Mesenchymal stem cell (in vitro differentiated cells and primary cell): Measurements from ENCODE around the gene GPR39.

Experiments
- DNase-seq: peaks from one replicate; pipeline ENCODE4 v3.0.0-alpha.2; 2013
- H2AFZ ChIP-seq: one replicate; pipeline ENCODE4 v1.6.1; 2013; ENCODE audit warnings: low read depth, mild to moderate bottlenecking, control low read depth, inconsistent platforms, low read length, moderate library complexity
- H2AK5ac ChIP-seq: 2 replicates; pipeline ENCODE4 v1.6.1; 2013; ENCODE audit warnings: low read length, moderate library complexity, mild to moderate bottlenecking, inconsistent platforms; ENCODE audit not compliant: severe bottlenecking
- H2BK120ac ChIP-seq: one replicate; pipeline ENCODE4 v1.6.1; 2013; ENCODE audit warnings: low read depth, mild to moderate bottlenecking, inconsistent platforms, low read length, moderate library complexity
- H2BK12ac ChIP-seq, 2 experiments: one replicate each; pipeline ENCODE4 v1.6.1; 2013; ENCODE audit warnings: inconsistent platforms in 2 of 2, low read length in 2 of 2, mild to moderate bottlenecking in 2 of 2, moderate library complexity in 2 of 2, control low read depth in 1 of 2
- H2BK15ac ChIP-seq: one replicate; pipeline ENCODE4 v1.6.1; 2013; ENCODE audit warnings: mild to moderate bottlenecking, low read depth, inconsistent platforms; ENCODE audit not compliant: poor library complexity, severe bottlenecking
- H2BK5ac ChIP-seq: 2 replicates; pipeline ENCODE4 v1.6.1; 2013; ENCODE audit warnings: low read depth, mild to moderate bottlenecking, low read length, control low read depth, inconsistent platforms; ENCODE audit not compliant: poor library complexity, severe bottlenecking
- H3K14ac ChIP-seq, 2 experiments: one replicate each; pipeline ENCODE4 v1.6.1; 2013; ENCODE audit warnings: inconsistent platforms in 2 of 2, low read length in 2 of 2, control low read depth in 1 of 2, mild to moderate bottlenecking in 1 of 2, moderate library complexity in 1 of 2
- H3K18ac ChIP-seq, 2 experiments: one replicate each; pipeline ENCODE4 v1.6.1; 2013; ENCODE audit warnings: inconsistent platforms in 2 of 2, low read length in 2 of 2, control low read depth in 1 of 2, low read depth in 1 of 2, mild to moderate bottlenecking in 1 of 2
- H3K23ac ChIP-seq, 2 experiments: one replicate each; pipeline ENCODE4 v1.6.1; 2013; ENCODE audit warnings: inconsistent platforms in 2 of 2, low read length in 2 of 2, mild to moderate bottlenecking in 2 of 2, moderate library complexity in 2 of 2, control low read depth in 1 of 2
- H3K27ac ChIP-seq: 2 replicates; pipeline ENCODE4 v1.5.1; 2013; ENCODE audit warnings: mild to moderate bottlenecking, moderate library complexity, low read length, control low read depth, inconsistent platforms; ENCODE audit not compliant: poor library complexity, severe bottlenecking
- H3K27me3 ChIP-seq, 2 experiments: 2 replicates each; pipeline versions ENCODE4 v1.6.1 to v1.7.0; 2013; ENCODE audit warnings: low read length in 2 of 2, mild to moderate bottlenecking in 2 of 2, moderate library complexity in 2 of 2, control low read depth in 1 of 2, inconsistent platforms in 1 of 2; ENCODE audit not compliant: control insufficient read depth in 1 of 2, insufficient read depth in 1 of 2
- H3K36me3 ChIP-seq, 2 experiments: 2 replicates each; pipeline versions ENCODE4 v1.6.1 to v1.7.0; 2013; ENCODE audit warnings: low read length in 2 of 2, control low read depth in 1 of 2, inconsistent platforms in 1 of 2, low read depth in 1 of 2, mild to moderate bottlenecking in 1 of 2; ENCODE audit not compliant: insufficient read depth in 2 of 2, control insufficient read depth in 1 of 2
- H3K4ac ChIP-seq, 2 experiments: one replicate each; pipeline ENCODE4 v1.6.1; 2013; ENCODE audit warnings: inconsistent platforms in 2 of 2, low read length in 2 of 2, mild to moderate bottlenecking in 2 of 2, moderate library complexity in 2 of 2, control low read depth in 1 of 2, low read depth in 1 of 2
- H3K4me1 ChIP-seq: 2 replicates; pipeline ENCODE4 v1.6.1; 2013; ENCODE audit warnings: low read depth, low read length, control low read depth; ENCODE audit not compliant: control insufficient read depth, insufficient read depth
- H3K4me2 ChIP-seq: 2 replicates; pipeline ENCODE4 v1.6.1; 2013; ENCODE audit warnings: low read length, mild to moderate bottlenecking, inconsistent platforms; ENCODE audit not compliant: poor library complexity, severe bottlenecking
- H3K4me3 ChIP-seq, 2 experiments: 2 replicates each; pipeline versions ENCODE4 v1.5.1 to v1.7.0; 2013; ENCODE audit warnings: low read length in 2 of 2, mild to moderate bottlenecking in 2 of 2, control low read depth in 1 of 2, low read depth in 1 of 2; ENCODE audit not compliant: insufficient read depth in 1 of 2
- H3K79me1 ChIP-seq: replicated peaks from 2 replicates; pipeline ENCODE4 v1.6.1; 2013; ENCODE audit warnings: mild to moderate bottlenecking, control low read depth, low read length, inconsistent platforms; ENCODE audit not compliant: poor library complexity, severe bottlenecking
- H3K9ac ChIP-seq: 2 replicates; pipeline ENCODE4 v1.7.0; 2013; ENCODE audit warnings: mild to moderate bottlenecking, low read length, moderate library complexity
- H3K9me3 ChIP-seq: 2 replicates; pipeline ENCODE4 v1.7.0; 2013; ENCODE audit warnings: mild to moderate bottlenecking, low read length; ENCODE audit not compliant: control insufficient read depth
- H4K8ac ChIP-seq: one replicate; pipeline ENCODE4 v1.6.1; 2013; ENCODE audit warnings: inconsistent platforms, mild to moderate bottlenecking, low read length, moderate library complexity
- H4K91ac ChIP-seq: one replicate; pipeline ENCODE4 v1.6.1; 2013; ENCODE audit warnings: mild to moderate bottlenecking, low read length, inconsistent platforms
- WGBS: methylation state at CpG from one replicate; pipeline ENCODE4 v1.1.7; 2013; ENCODE audit warnings: mixed read lengths; 5-methylcytosine and 5-hydroxymethylcytosine counted together

Gene GPR39

GRCh38 chr2:132404056-132404455, 12.5 kb upstream of the GPR39 start:
- H2BK120ac ChIP-seq = no peak overlapping the region
- H3K79me1 ChIP-seq = no peaks in the 10 kb centered on the region
- H3K4me1 ChIP-seq = no peaks in the 10 kb centered on the region
- no peaks in the 10 kb centered on the region for H3K27me3 ChIP-seq
- no peak overlapping the region for H2BK5ac ChIP-seq
- DNase-seq = no peak
- no peak overlapping the region for H2BK15ac ChIP-seq
- no peak overlapping the region for H2AFZ ChIP-seq
- H3K9ac ChIP-seq = no peak overlapping the region
- no peak overlapping the region for H4K8ac ChIP-seq
- H3K4ac ChIP-seq = no peak overlapping the region
- H3K27ac ChIP-seq = no peak overlapping the region
- H3K23ac ChIP-seq = no peak overlapping the region
- 70% methylated on average over 8 of the region's 8 CpGs for WGBS
- H2AK5ac ChIP-seq = no peak overlapping the region
- no peaks in the 10 kb centered on the region for H3K9me3 ChIP-seq
- H2BK12ac ChIP-seq = no peak overlapping the region
- H3K4me2 ChIP-seq = no peak overlapping the region
- no peak overlapping the region for H4K91ac ChIP-seq
- no peak overlapping the region for H3K18ac ChIP-seq
- no peaks in the 10 kb centered on the region for H3K36me3 ChIP-seq
- no peak overlapping the region for H3K4me3 ChIP-seq
- no peak overlapping the region for H3K14ac ChIP-seq

DNA sequence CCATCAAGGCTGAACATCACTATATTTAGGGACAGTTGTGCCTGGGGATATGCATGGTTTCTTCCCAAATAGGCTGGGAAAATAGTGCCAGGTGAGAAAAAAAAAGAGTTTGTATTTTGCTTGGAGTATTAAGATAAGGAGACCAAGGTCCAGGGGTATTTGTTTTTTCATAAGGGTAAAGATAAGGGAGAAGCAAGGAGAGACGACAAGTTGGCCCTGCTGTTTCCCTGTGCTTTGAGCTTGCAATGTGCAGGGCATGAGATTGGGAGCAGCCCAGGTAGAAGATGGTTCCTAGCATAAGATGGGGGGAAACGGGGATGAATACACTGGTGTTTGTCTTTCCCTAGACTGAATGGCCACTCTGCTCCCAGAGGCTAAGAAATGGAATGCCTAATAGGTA, 8.8 kb upstream of the GPR39 start:
- Histone ChIP-seq H2BK12ac (no peak overlapping the region), H3K36me3 (no peaks in the 10 kb centered on the region), H2AFZ (no peak overlapping the region), H3K4me3 (no peak overlapping the region), H2BK5ac (no peak overlapping the region), H3K9ac (no peak overlapping the region), H2BK15ac (no peak overlapping the region), H3K18ac (no peak overlapping the region), H3K79me1 (no peaks in the 10 kb centered on the region), H3K4ac (no peak overlapping the region), H3K9me3 (no peaks in the 10 kb centered on the region), H3K27me3 (no peaks in the 10 kb centered on the region), H3K27ac (no peak overlapping the region), H2AK5ac (no peak overlapping the region), H3K4me1 (no peaks in the 10 kb centered on the region), H4K8ac (no peak overlapping the region), H3K23ac (no peak overlapping the region), H3K4me2 (no peak overlapping the region), H4K91ac (no peak overlapping the region), H3K14ac (no peak overlapping the region), H2BK120ac (no peak overlapping the region)
- no peak for DNase-seq
- 56% methylated on average over 2 of the region's 2 CpGs for WGBS

GRCh38 chr2:132412021-132412420, 4.6 kb upstream of the GPR39 start:
- Histone ChIP-seq H3K9me3 (no peaks in the 10 kb centered on the region), H2BK5ac (no peak overlapping the region), H3K9ac (no peak overlapping the region), H2BK15ac (no peak overlapping the region), H3K14ac (no peak overlapping the region), H2BK120ac (no peak overlapping the region), H3K23ac (no peak overlapping the region), H3K4me1 (peaks cover 10% of the 10 kb centered on the region), H3K36me3 (no peaks in the 10 kb centered on the region), H3K4me2 (no peak overlapping the region), H3K18ac (no peak overlapping the region), H3K79me1 (no peaks in the 10 kb centered on the region), H3K27ac (no peak overlapping the region), H2AFZ (no peak overlapping the region), H3K4me3 (no peak overlapping the region), H3K4ac (no peak overlapping the region), H4K8ac (no peak overlapping the region), H4K91ac (no peak overlapping the region), H3K27me3 (no peaks in the 10 kb centered on the region), H2BK12ac (no peak overlapping the region), H2AK5ac (no peak overlapping the region)
- DNase-seq = no peak
- WGBS = 93% methylated on average over 1 of the region's 1 CpG

DNA sequence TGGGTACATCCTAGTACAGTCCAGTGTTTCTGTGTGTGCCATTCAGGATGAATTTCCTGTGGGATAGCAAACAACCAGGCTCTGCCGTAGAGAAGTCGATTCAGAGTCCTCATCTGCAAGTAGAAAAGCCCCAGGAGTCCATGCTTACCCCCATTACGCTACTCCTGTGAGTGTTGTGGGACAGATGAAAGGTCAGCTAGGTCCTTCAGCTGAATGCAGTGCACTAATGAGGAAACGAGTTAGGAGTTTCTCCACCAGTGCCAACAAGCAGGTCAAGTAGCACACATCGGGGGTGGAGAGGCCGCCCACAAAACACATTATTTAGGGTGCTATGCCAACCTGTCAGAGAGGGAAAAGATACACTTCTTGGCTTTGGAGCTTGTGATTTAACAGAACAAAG, 2.5 kb upstream of the GPR39 start:
- Histone ChIP-seq H3K23ac (no peak overlapping the region), H3K18ac (no peak overlapping the region), H3K27ac (no peak overlapping the region), H3K27me3 (no peaks in the 10 kb centered on the region), H3K4me2 (no peak overlapping the region), H2BK5ac (no peak overlapping the region), H3K14ac (no peak overlapping the region), H2BK15ac (no peak overlapping the region), H4K91ac (no peak overlapping the region), H2AK5ac (no peak overlapping the region), H3K36me3 (no peaks in the 10 kb centered on the region), H3K4ac (no peak overlapping the region), H3K9me3 (no peaks in the 10 kb centered on the region), H2BK12ac (peak overlapping the region in 1 of 2 experiments; percentile 57), H3K4me3 (no peak overlapping the region), H3K79me1 (no peaks in the 10 kb centered on the region), H4K8ac (peak overlapping the region; percentile 81), H2BK120ac (no peak overlapping the region), H3K4me1 (peaks cover 19% of the 10 kb centered on the region), H2AFZ (no peak overlapping the region), H3K9ac (no peak overlapping the region)
- no peak for DNase-seq
- WGBS = 89% methylated on average over 6 of the region's 6 CpGs
